Stimulated activated CD4-positive, alpha-beta T cell treated with anti-CD3 and anti-CD28 coated beads, Interleukin-15, amount 100 ng/mL, for 1 hour (primary cell): ENCODE data around the gene DNAI4.
"Not testable (repeated sequence)": the region's sequence is repeated elsewhere in the genome, so short reads cannot be mapped to it uniquely, and the experiment has no call there.

ENCODE experiments used
- DNase-seq, 2 donors: peaks; one replicate each; pipeline ENCODE4 v3.0.0-alpha.2; 2020; ENCODE audit warnings: low read depth in 1 of 2, low spot score in 1 of 2

DNAI4 gene, protein sequence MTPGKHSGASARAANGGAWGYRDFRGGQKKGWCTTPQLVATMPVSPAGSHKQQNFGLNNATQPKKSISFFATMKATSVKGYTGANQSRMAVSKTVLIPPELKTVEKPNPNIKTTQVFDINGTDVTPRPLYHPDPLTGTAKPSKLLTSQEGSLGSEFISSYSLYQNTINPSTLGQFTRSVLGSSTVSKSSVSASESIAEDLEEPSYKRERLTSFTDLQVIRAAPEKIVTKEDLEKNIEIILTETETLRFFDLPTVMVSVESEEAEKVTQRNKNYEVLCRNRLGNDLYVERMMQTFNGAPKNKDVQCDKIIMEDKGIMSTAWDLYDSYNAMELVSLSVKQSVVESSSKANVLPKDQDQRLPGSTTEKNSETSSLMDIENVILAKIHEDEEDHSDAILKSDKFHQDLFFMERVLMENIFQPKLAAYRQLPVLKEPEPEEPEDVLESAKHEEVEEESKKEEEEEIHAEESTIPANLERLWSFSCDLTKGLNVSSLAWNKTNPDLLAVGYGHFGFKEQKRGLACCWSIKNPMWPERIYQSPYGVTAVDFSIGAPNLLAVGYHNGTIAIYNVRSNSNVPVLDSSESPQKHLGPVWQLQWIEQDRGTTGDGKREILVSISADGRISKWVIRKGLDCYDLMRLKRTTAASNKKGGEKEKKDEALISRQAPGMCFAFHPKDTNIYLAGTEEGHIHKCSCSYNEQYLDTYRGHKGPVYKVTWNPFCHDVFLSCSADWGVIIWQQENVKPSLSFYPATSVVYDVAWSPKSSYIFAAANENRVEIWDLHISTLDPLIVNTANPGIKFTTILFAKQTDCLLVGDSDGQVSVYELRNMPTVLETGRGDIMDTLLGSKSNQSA

DNA sequence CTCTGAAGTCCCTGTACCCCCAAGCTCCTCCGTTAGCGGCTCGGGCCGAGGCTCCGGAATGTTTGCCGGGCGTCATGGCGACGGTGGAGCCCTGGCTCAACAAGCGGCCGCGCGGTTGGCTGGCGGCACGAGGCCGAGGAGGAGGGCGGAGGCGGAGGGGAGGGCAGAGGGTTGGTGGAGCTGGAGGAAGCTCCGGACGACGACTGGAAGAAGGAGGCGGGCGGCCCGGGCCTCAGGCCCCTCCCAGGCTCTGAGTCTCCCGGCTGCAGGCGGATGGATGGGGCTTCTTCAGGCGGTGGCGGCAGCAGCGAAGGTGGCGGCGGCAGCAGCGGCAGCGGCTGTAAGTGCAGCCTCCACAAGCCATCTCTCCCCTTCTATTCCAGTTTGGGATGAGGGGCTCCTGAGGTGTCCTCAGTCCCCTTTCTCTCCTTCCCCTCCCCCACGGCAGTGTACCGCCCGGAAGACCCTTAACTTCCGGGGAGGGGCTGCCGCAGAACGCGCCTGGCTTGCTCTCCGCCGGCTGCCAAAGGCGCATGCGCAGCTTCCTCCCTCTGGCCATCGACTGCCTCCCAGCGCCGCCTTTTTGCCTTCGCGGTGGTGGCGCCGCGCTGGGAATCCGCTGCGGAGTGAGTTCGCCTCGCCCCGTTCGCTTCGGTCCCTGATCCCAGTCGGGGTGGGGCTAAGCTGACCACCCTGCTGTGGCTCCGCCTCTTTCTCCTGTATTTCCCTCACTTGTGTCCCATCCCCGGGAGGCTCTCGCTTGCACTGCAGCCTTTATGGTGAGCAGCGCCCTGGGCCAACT lies at the start of gene DNAI4, which contains the start of gene MIER1:
DNAI4 (minus strand) TSS at position 101 of the 802 bp plus-strand sequence; CDS start at position 76, 25 bp downstream.
MIER1 (plus strand) TSS at position 235 of the 802 bp plus-strand sequence; CDS start at position 274, 39 bp downstream.
- DNase-seq: peak; percentile 91 to 94

DNA sequence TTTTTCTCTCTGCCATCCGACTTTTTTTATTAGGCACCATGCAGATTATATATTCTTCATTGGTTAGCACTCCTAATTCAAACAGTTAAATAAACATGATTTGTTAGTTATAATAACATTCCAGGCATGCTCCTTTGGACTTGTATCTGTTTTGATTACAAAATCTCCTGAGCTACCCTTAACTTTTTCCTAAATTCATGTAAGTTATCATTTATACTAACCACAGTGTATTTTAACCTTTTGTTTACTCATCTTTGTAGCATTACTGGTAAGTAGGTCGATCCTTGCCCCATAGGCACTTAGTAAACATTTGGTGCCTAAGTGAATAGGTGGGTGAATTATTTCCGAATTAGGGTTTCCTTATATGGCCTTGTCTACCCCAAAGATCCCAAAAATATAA lies 43.9 kb upstream of the DNAI4 start:
- DNase-seq: no peak

DNA sequence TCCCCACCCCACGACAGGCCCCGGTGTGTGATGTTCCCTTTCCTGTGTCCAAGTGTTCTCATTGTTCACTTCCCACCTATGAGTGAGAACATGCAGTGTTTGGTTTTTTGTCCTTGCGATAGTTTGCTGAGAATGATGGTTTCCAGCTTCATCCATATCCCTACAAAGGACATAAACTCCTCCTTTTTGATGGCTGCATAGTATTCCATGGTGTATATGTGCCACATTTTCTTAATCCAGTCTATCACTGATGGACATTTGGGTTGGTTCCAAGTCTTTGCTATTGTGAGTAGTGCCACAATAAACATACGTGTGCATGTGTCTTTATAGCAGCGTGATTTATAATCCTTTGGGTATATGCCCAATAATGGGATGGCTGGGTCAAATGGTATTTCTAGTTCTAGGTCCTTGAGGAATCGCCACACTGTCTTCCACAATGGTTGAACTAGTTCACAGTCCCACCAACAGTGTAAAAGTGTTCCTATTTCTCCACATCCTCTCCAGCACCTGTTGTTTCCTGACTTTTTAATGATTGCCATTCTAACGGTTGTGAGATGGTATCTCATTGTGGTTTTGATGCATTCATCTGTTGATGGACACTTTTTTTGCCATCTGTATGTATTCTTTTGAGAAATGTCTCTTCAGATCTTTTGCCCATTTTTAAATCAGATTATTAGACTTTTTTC lies 41.7 kb upstream of the DNAI4 start:
- DNase-seq: not testable (repeated sequence)

DNA sequence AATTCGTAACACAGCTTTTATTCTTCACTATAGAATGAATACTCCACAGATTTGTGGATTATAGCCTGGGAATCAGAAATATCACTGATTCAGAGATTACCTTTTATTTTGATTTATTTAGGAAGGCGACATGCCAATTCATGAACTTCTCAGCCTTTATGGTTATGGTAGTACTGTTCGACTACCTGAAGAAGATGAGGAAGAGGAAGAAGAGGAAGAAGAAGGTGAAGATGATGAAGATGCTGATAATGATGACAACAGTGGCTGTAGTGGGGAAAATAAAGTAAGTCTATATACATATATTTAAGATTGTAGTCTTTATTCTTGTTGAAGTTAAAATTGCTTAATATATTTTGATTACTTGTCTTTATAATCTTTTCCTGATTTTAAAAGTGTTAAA lies 33.3 kb upstream of the DNAI4 start:
- no peak for DNase-seq

DNA sequence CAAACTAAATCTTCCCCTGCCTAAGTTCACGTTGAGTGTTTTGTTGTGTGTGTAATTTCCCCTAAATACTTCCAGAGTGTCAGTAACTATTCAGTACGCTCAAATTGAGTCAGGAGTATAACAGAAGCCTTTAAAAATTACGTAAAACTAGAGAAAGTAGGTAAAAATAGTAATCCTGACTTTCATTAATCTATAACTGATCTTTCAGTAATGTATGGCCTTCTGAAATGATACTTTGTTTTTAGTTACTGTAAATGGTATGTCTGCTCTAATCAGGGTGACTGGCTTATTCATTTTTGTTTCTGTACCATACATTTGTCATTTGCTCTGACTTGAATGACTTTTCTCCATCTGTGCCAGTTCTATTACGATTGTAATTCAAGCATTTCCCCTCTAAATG lies 29.6 kb upstream of the DNAI4 start:
- no peak for DNase-seq

DNA sequence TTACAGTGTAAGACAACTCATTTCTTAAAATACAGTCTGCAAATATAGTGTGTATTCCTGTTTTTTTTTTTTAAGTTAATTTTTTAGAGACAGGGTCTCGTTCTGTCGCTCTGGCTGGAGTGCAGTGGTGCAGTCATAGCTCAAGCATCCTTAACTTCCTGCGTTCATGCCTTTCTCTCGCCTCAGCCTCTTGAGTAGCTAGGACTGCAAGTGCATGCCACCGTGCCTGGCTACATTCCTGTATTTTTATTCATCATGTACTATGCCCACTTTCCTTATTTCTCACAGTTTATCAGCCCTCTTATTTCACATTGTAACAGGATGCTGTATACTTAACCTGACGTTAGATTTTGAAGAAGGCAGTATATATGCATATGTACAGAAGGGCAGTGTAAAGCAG lies 26.9 kb upstream of the DNAI4 start:
- DNase-seq: no peak

DNA sequence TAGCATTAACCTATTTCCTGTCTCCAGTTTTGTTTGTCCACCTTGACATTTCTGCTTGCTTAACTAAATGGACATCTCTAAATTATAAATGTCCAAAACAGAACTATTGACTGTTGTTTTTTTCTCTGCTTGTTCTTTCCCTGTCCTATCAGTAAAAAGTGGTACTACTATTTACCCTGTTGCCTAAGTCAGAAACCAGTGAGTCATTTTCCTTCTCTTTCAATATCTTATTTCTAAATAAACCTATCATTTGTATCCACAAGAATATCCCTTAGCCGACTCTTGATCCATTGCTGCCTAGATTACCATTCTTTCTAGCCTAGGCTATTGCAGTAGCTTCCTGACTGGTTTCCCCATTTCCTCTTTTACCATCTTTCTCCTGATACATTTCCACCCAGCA lies 22.6 kb upstream of the DNAI4 start:
- DNase-seq: no peak

DNA sequence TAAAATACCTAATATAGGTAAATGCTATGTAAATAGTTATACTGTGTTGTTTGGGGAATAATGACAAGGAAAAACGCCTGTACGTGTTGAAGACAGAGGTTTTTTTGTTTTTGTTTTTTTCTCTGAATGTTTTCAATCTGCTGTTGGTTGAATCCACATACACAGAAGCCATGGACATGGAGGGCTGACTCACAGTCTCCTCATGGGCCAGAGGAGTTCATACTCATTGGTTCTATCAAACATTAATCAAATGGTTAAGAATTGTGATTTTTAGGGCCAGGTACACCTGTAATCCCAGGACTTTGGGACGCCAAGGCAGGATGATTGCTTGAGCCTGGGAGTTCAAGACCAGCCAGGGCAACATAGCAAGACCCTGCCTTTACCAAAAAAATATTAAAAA lies 20.7 kb upstream of the DNAI4 start:
- DNase-seq: no peak

DNA sequence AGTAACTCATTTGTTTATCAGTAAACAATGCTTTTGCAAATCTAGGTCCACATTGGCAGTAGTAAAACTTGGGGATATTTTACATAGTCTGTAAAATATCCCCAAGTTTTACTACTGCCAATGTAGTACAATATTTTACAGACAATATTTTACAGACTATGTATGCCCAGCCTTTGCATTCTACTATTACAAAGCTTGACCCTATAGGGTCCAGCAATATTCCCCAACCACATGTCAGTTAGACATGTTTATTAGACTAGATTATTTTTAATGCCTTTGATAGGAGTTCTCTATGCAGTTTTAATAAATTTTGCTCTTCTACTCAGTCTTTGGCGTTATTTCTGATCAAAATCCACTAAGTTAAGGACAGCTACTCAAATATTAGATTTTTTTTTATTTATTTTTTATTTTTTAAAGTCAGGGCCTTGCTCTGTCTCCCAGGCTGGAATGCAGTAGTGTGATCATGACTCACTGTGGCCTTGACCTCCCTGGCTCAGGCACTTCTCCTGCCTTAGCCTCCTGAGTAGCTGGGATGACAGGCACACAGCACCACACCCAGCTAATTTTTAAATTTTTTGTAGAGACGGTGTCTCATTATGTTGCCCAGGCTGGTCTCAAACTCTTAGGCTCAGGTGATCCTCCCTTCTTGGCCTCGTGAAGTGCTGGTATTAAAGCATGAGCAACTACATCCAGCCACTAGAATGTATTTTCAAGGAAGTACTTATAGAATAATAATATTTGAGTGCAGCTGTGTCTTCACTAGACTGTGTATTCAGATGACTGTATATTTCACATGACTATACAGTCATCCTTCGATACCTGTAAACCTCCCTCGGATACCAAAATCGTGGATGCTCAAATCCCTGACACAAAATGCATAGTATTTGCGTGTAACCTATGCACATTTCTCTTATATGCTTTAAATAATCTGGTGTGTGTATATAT lies 19.9 kb upstream of the DNAI4 start:
- no peak for DNase-seq

DNA sequence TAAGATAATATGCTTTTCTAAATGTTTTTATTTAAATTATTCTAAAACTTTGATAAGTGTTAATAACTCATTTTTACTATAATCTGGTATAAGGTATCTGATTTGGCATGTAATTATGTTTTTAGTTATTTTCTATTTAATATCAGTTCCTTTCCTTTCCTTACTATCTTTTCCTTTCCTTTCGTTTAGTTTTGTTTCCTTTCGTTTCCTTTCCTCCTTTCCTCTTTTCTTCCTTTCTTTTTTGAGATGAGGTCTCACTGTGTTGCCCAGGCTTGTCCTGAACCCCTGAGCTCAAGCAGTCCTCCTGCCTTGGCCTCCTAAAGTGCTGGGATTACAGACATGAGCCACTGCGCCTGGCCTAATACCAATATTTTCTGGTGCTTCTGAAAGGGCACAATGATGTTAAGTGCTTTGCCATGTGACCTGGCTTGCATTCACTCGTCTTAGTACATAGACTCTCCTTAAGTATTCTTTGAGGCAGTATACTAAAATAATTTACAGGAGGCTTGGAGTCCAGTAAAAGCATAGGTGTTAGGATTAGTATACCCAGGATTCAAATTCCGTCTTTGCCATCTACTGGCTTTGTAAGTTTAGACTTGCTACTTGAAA lies 18.8 kb upstream of the DNAI4 start:
- no peak for DNase-seq

DNA sequence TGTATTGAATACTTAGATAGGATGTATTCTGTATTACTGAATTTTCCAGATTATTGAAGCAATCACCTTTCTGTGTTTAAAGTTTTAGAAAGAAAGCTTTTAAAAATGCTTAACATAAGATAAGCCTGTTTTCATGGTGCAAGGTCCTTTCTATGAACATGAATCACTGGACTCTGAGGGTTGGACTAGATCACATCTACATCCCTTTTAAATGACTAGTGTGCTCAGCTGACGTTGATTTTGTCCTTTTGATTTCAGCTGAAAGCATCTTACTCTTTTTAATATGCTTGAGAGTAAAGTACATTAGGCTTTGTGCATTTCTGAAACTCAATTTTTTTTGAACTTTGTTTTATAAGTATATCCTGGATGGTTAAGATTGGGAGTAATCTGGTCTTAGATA lies 16.3 kb upstream of the DNAI4 start:
- DNase-seq: no peak

DNA sequence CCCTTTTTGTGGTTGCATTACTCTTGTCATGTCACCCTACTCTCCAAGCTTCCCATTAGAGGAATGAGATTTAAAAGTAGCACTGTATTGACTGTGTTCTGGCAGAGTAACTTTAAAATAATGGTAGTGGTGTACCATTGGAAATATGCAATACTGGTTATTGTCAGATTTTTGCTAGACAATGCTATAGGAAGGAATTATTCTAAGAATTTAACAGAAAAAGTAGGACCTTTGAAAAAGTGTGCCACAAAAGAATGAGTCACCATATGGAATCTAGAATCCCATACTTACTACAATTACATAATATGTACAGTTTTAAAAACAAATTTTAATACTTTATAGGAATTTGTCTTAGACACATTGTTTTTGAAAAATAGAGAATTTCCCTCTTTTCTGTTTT lies 14.0 kb upstream of the DNAI4 start:
- DNase-seq: no peak

DNA sequence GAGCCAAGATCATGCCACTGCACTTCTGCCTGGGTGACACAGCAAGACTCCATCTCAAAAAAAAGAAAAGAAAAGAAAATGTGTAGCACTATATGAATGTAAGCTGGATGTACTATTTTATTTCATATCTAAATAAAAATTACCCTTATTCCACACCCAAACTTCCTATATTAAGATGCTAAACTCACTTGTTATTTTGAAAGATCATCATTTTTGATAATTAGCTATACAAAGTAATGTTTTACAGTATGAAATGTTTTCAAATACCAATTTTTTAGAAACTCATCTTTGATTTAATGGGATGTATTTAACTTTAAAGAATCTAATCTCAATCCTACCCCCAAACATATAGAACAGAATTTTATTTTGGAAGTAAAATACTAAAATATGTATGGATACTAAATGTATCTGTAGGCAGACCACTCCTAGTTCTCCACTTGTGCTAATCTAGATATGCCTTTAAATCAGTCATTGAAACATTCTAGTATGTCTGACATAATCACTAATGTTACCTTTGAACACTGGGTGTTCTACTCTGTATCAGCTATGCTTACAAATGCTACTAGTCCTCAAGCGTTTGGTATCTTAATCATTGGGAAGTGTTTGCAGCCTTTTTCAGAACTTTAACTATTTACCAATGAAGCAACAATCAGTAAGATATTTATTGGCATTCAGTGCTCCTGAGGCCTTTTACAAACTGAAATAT lies 13.0 kb upstream of the DNAI4 start:
- DNase-seq: no peak

DNA sequence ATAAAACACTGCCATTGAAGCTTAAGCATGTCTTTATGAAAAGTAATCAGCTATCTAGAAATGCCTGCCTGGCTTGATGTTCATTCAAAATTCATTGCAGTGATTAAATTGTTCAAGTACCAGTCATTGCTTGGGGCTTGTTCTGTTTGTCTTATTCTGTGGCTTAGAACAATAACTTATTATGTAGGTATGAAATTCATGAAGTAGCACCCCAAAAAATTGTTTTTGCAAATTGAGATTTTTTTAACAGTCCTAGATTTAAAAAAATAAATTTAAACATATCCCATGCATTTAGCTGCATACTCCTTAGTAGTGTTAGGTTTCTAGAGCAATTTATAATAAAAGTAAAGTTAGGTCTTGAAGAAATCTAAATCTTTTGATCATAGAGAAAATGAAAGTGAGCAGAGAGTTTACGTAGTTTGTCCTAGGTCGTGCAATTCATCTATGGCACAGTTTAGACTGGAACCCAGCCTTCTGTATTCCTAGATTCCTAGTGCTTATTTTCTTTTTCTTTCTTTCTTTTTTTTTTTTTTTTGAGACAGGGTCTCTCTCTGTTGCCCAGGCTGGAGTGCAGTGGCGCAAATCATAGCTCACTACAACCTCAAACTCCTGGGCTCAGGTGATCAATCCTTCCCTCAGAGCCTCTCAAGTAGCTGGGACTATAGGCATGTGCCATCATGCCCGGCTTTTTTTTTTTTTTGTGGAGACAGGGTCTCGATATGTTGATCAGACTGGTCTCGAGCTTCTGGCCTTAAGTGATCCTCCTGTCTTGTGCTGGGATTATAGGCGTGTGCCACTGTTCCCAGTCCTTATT lies 9.4 kb upstream of the DNAI4 start:
- DNase-seq: no peak

DNA sequence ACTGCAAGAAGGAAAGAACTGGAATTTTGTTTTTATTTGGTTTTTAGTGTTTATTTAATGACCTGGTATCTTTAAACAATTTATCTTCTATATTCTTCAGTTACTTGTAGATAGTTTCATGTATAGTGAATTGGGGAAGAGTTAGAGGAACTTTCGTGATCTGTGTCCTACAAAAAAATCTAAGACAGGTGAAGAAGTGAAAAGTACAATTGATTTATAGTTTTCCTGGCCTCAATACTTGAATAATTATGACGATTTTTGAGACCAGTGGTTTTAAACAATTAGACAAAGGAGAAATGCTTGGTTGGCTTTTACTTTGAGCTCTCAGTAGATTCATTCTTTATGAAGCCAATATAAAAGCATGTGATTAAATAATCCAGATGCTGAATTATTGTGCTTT lies 7.6 kb upstream of the DNAI4 start:
- no peak for DNase-seq

DNA sequence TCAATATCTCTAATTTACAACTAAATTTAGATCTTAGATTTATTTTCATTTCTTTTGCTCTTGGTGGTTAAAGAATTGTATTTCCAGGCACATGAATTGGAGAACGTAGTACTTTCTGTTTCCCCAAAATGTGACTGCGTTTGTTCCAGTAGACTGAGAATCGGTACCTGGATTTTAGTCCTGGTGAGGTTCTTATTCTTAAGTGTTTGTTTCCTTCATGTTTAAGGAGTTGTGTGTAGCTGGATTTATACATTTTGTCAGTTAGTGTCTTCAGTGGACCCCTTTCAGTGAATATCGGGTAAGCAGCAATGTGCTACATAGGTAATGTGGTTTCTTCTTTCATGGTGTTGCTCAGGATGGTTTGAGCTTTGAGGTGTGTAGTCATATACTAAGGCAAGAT lies 6.9 kb upstream of the DNAI4 start:
- DNase-seq: no peak

DNA sequence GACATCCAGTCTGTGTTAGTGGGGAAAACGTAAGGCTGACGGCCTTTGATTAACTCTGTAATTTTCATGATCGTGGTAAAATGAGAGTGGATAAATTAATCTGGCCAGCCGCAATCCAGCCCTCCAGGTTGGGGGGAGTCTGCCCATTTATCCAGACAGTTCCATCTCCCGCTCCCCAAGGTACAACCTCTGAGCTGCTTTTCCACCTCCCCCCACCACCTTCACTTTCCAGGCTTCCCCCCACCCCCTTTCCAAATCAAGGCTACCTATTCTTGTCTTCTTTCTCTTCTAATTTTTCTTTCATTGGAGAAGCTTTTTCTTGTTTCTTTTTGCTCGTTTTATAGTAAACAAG lies 6.1 kb upstream of the DNAI4 start:
- no peak for DNase-seq
